Measurements from ENCODE around the gene POSTN.
"Not testable (repeated sequence)": the region's sequence is repeated elsewhere in the genome, so short reads cannot be mapped to it uniquely, and the experiment has no call there.

Gene POSTN

DNA sequence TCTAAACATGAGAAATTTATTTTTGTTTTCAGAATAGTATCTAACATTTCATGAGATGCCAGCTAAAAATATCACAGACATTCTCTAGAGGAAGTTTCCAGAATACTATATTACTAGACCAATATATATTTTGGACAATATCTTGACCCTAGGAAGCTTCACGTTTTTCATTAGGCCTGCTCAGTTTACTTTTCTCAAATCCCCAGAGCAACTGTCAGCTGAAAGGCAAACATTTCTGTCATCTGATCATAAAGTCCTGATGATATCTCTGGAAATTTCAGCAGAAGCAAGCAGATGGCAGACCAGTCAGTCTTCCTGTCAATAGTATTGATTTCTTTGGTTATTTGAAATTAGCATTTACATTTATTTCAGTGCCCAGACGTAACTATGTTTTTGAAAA lies 4.0 kb downstream of the POSTN start:
- no peak for DNase-seq

DNA sequence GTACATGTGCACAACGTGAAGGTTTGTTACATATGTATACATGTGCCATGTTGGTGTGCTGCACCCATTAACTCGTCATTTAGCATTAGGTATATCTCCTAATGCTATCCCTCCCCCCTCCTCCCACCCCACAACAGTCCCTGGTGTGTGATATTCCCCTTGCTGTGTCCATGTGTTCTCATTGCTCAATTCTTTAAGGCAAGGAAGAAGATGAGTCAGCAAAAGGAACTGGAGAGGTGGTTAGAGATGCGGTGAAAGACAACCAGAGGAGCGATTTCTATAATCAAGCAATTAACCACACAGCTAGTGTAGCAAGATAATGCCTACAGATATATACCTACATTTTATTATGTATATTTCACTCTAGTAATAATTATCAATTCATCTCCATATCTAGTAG lies 9.2 kb downstream of the POSTN start:
- not testable (repeated sequence) for DNase-seq

DNA sequence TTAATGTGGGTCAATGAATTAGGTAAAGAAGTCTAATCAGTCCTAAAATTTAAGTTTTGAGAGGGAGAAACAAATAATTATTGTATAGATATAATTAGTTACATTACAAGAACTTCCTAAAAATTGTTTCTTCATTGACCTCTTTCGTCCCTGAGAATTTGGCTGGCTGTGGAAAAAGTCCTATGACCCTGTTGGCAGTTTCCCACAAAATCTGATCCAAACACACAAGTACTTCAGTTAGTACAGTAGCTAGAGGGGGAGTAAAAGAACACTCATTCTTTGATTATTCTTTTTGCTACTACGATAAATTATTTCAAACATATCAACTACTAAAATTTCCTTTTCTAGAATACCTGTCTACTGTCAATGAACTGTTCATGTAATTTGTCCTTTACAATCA lies 11.3 kb downstream of the POSTN start:
- DNase-seq, result no peak

DNA sequence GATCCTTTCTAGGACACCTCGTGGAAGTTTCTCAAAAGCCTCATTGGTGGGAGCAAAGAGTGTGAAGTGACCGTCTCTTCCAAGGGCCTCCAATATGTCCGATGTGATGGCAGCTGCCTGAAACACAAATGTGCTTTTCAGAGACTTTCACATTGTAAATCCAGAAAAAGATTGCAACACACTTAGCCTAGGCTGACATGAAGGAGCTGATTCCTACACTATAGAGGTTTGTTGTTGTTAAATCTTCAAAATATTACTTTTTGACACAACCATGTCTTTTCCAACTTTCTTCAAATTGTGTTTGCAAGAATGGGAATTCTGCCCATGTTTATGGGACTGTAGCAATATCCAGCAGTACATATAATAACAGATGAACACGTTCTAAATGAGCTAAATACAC lies 12.4 kb downstream of the POSTN start:
- DNase-seq, result no peak

DNA sequence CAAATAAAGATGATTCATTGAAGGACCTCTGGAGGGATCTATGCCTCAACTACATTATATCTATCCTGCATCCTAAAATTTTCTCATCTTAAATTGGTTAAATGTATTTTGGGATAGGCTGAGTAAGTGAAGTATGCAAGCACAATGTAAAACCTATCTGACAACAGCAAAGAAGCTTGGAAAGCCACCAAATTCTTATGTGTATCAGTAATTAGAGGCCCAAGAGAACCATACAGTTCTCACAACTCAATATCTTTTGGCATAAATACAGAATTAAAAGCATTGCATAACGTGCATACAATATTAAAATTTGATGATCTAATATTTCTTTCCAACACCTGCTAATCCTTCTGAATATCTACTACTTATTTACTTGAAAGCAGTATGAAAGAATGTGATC lies 13.0 kb downstream of the POSTN start:
- DNase-seq, result no peak

DNA sequence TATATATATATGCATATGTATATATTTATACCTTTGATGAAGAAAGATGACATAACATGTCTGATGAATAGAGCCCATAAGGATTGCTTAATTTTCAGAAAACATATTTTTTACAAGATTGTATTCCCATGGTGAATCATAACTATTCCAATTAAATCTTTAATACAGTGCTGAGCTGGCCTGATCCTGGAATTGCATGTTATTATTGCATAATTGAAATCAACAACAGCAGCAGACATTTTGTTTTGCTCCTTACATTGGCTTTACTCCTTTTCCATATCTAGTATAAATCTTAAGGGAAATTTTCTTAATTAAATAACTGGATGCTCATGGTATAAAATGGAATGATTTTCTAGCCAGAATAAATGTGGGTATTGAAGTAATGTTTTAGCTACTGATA lies 22.0 kb downstream of the POSTN start:
- DNase-seq, result no peak

DNA sequence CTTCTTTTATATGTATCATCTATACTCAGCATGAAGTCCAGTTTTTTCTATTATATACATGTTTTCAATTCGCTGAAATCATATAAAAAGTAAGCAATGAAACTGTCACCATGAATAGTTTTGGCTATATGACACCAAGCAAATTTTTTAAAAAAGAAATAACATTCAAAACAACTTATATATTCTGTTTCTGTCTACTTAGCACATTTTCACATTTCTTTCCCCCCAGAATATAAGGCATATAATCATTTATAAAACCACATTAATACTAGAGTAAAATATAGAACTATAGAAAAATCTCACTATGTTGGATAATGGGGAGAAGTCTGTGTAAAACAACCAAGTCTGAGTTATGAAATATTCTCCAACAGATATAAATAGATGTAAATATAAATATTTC lies 33.1 kb downstream of the POSTN start:
- DNase-seq, result no peak

DNA sequence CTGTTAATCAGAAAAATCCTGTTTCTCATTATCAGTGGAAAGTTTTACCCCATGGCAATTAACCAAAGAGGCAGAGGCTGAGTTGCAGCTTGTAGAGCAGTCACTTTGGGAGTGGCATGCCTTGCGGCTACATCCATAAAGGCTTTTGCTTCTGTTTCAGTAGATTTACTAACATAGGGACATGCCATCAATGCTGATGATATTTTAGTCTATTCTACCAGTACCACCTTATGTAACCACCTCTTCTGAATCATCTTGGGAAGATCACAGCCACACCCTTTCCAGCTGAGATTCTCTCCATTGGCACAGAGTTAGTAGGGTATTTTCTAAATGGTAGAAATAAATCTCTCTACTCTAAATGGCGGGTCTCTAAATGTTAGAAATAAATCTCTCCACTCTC lies 37.5 kb downstream of the POSTN start:
- DNase-seq, result no peak

DNA sequence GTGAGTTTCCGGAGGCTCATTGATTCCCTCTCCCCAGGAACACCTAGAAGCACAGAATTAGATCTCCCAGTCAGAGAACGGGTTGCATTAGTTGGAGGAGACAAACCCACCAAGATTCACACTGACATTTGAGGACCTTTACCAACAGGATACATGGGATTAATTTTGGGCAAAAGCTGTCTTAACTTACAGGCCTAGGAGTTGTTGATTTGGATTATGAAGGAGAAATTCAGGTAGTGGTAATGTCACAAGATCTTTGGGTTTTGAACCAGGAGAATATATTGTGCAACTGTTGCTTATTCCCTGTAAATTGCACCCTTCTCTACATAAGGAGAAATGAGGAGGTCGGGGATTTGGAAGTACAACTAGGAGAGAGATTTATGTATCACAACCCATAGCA lies 38.0 kb downstream of the POSTN start:
- DNase-seq, result no peak

DNA sequence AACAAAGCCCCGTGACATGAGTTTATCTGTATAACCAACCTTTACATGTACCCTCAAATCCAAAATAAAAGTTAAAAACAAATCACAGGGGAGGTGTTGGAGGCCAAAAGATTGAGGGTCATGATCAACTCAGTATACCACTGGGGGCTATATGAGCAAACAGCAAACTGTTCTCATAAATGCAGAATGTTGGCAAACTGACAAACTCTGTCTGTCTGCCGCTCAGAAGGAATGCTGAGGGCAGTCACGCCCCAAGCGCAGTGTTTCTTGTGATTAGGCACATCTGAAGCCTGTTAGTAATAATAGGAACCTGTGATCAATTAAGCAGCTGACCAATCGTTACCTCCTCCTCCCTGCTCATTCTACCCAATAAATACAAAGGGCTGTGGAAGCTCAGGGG lies 39.8 kb downstream of the POSTN start:
- DNase-seq, result not testable (repeated sequence)

DNA sequence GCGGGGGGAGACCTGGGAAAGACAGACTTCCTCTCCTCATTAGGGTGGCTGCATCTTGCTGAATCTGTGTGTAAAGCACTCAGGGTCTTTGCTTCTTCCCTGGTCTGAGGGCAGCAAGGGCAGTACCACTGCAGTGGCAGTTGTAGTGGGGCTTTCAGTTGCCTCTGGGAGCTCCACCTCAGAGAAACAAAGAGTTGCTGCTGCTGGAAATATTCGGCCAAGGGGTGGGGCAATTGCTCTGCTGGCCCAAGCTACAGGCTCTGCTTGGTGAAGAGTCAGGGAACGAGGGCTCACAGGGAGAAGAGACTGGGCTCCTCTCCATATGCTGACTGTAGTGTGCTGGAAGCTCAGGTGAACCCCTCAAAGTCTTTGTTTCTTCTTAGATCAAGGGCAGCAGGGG lies 52.5 kb downstream of the POSTN start:
- DNase-seq, result no peak

DNA sequence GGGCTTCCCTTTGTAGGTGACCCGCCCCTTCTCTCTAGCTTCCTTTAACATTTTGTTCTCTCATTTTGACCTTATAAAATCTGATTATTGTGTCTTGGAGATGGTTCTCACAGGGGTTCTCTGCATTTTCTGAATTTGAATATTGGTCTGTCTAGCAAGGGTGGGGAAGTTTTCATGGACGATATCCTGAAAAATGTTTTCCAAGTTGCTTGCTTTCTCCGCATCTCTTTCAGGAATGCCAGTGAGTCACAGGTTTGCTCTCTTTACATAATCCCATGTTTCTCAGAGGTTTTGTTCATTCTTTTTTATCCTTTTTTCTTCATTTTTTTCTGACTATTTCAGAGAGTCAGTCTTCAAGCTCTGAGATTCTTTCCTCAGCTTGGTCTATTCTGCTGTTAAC lies 53.6 kb downstream of the POSTN start:
- DNase-seq, result no peak

DNA sequence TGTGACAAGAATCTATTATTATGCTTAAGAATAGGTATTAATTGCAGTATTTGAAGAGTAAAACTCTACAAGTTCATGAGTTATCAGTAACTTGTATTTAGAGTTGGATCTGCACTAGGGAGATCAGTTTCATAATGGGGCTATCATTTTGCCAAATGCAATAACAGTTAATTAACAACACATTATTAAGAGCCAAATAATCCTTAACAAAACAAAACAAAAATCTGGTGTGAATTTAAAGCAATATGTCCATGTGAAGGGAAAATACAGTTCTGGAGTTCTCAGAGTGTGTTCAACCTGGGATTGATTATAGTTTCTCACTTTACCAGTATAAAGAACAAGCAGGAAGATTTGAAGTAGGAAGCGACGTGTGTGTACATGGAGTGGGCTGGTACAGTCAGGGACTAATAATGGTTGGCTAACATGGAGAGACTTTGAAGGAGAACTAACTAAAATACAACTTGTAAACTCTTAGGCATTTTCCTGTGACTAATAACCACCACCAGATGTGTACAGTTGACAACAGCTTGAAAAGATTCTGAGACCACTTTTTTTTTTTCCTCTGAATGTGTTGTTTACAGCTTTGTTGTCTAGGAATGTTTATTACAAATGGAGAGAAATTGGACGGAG lies 58.5 kb downstream of the POSTN start:
- no peak for DNase-seq

DNA sequence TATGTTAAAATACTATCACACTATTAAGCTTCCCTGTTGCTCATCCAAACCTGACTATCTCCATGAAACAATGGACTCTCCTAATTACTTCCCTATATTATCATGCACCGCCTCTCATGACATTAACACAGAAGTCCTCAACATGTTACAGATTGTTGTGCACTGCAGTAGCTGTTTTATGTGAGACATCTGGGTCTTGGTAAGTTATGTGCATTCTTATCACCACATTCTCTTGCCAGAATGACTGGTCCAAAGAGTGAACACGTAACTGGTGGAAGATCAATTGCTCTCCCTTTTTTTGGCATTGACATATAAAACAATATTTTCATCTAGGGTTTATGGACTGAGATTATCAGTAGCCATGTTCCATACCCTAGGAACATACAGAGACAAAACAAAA lies 59.4 kb downstream of the POSTN start:
- no peak for DNase-seq

DNA sequence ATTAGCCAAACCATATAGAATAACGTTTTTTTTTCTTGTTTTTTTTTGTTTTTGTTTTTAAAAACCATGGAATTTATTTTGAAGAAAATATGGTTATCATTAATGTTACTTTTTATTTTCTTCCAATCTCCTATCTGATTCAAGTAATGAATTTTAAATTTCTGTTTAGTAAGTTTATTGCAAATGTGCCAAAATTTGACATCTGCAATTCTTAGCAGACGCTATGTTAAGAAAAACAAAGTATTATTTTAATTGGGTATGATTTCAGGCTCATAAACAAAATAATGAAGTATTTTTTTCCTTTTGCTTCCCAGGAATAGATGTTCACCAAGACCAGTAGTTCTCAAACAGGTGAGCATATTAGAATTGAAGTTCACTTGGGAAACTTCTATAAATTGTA lies 63.1 kb downstream of the POSTN start:
- DNase-seq, result no peak

DNA sequence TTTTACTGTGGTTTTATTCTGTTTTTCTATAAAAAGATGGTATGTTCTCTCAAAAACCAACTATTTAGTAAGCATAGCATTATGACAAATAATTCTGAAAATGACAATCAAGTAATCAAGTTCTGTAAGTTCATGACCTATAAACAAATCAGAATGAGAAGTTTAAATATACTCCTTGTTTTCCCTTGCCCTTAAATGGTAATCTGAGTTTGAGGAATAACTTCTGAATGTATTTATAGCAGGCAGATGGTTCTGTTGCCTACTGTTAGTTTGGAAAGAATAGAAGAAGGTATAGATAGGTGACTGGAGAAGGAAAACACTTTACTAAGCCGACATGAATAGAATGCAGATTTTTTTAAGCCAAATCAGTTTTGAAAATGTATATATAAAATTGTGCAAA lies 63.9 kb downstream of the POSTN start:
- no peak for DNase-seq

DNA sequence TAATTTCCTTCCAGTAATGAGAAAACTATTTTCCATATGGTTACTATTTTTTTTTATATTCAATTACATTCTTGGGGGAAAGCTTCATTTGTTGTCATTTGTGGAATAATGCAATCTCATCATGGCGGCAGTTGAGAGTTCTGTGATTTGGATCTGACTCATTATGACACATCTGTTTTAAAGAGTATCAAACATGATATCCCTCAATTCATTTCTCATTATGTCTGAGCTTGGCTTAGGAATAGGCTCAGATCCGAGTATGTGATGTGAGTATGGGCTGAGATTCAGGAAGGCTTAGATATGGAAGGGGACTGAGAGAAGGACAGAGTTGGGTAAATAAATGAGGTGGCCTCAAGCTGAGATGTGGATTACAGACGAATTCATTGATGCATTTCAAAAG lies 64.4 kb downstream of the POSTN start:
- no peak for DNase-seq

DNA sequence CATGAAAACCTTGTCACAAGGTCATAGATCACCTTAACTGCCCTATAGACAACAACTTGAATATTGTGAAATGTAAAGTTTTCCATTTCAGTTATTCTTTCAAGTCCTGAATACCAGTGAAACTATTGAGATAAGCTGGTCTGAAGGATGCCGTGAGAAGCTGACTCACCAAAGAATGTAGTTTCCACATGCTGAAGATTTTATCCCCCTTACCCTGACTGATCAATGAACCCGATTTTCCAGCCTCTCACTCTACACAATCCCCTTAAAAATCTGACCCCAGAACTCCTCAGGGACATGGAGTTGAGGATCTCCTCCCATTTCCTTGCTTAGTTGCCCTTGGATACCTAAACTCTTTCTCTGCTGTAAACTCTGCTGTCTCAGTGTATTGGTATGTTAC lies 67.5 kb downstream of the POSTN start:
- DNase-seq, result no peak

DNA sequence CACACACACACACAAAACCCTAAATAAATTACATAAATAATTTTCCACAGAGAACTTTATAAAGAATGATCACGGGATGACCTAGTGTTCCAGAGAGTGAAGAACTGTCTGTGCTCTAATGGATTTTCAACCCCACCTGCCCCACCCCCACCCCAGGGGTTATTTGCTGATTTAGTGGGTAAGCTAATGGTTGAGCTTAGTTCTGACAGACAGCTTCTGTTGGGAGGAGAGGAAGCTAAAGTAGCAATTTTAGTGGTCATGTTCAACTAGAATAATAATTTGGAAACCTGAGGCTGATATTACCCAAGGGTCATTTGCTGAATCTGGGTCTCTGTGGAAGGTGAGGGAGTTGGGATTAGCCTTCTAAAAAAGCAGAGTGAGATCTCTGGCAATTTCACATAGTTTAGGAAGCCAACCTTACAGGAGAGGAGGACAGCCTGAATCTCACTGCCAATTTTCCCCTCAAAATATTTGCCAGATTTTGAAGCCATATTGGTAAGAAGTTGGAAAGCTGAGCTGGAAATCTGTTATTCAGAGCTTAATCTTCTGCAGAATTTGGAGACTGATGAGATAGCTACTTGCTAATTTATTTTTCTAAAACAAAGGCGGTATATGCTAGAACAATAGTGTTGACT lies 68.7 kb downstream of the POSTN start:
- DNase-seq, result no peak

DNA sequence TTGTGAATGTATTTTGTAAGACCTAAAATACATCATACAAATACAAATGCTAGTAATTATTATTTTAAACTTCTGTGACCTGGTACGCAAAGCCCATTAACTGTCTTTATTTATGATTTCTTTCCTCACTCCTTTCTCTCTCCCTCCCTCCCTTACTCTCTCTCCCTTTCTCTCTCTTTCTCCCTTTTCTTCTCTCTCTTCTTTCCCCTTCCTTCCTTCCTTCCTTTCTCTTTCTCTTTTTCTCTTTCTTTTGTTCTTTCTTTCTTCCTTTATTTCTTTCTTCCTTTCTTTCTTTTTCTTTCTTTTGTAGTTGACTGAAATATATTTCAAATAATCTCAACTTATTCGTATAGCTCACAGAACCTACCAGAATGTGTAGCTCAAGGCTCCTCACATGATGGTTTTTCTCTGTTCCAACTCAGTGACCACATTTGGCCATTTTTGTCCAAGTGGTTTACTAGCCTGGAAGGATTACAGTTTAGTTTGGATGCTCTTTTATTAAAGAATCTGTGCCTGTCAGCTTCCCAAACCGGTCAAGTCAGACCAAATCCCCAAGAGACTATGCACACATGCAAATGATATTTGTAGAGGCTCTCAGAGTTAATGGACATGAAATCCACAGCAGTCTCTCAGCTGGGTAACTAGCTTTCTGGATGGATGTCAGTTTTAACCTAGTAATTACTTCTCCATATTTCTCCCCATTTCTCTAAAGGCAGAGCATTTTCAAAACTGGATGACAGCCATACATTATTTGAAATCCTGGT lies 71.7 kb downstream of the POSTN start:
- DNase-seq, result no peak

DNA sequence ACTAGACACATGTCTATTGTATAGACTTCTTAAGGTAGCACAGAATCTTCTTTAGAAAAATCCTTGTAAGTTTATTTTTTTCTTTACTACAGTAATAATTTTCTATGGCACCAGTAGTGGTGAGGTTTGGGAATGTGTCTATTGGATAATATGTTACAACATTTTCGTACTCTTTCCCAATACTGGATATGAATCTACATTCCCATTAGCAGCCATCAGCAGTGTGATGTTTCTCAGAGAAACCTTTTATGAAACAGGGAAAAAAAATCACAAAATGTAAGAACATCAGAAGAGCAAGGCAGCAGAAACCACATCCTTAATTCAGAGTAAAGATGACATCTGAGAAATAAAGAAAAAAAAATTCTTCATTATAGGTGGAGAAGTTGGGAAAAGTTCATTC lies 83.3 kb downstream of the POSTN start:
- no peak for DNase-seq

Measured in stimulated activated CD8-positive, alpha-beta memory T cell treated with anti-CD3 and anti-CD28 coated beads, Interleukin-4, amount 100 ng/mL, for 48 hours (primary cell).